Liver (tissue), 9 donors: ENCODE measurements around the gene MRPL32. TPM values are rescaled to one million over a fixed set of nuclear protein-coding genes. Genes with fewer than 3 reads are reported as not detected.

Source experiments
- DNase-seq: peaks from one replicate; pipeline ENCODE4 v3.0.0-alpha.2; 2017; ENCODE audit warnings: low spot score
- H3K27ac ChIP-seq, 2 donors: one replicate each; pipeline ENCODE4 v1.7.0; 2013; ENCODE audit warnings: inconsistent platforms in 2 of 2, low read length in 2 of 2, control low read depth in 1 of 2, low read depth in 1 of 2, mild to moderate bottlenecking in 1 of 2
- H3K27me3 ChIP-seq, 4 donors: one replicate each; pipeline versions ENCODE4 v1.6.1 to v1.7.0; 2013; ENCODE audit warnings: low read length in 3 of 4, inconsistent platforms in 1 of 4, mild to moderate bottlenecking in 1 of 4, moderate library complexity in 1 of 4; ENCODE audit not compliant: control insufficient read depth in 4 of 4, insufficient read depth in 4 of 4
- H3K36me3 ChIP-seq, 4 donors: one replicate each; pipeline versions ENCODE4 v1.6.1 to v1.7.0; 2013; ENCODE audit warnings: low read length in 3 of 4, mild to moderate bottlenecking in 3 of 4, low read depth in 1 of 4, moderate library complexity in 1 of 4; ENCODE audit not compliant: control insufficient read depth in 4 of 4, insufficient read depth in 3 of 4
- H3K4me1 ChIP-seq, 4 donors: one replicate each; pipeline versions ENCODE4 v1.6.1 to v1.7.0; 2013; ENCODE audit warnings: low read length in 3 of 4, mild to moderate bottlenecking in 3 of 4, moderate library complexity in 1 of 4; ENCODE audit not compliant: control insufficient read depth in 4 of 4, insufficient read depth in 4 of 4
- H3K4me3 ChIP-seq, 3 donors: one replicate each; pipeline versions ENCODE4 v1.6.1 to v1.7.0; 2013; ENCODE audit warnings: low read length in 3 of 3, control low read depth in 1 of 3, low read depth in 1 of 3, mild to moderate bottlenecking in 1 of 3
- H3K9ac ChIP-seq, 2 donors: one replicate each; pipeline ENCODE4 v1.7.0; 2013; ENCODE audit warnings: low read length in 2 of 2, mild to moderate bottlenecking in 2 of 2, moderate library complexity in 2 of 2, control low read depth in 1 of 2, low read depth in 1 of 2
- H3K9me3 ChIP-seq, 4 donors: one replicate each; pipeline versions ENCODE4 v1.6.1 to v1.7.0; 2013; ENCODE audit warnings: low read length in 3 of 4; ENCODE audit not compliant: control insufficient read depth in 4 of 4
- ATF3 ChIP-seq: IDR thresholded peaks from 2 replicates; pipeline ENCODE4 v1.6.1; 2016; ENCODE audit warnings: antibody characterized with exemption
- EGR1 ChIP-seq, 2 donors: IDR thresholded peaks; 2 replicates each; pipeline ENCODE4 v1.6.1; 2016 to 2018; ENCODE audit warnings: antibody characterized with exemption in 2 of 2, low read depth in 2 of 2
- FOXA1 ChIP-seq: IDR thresholded peaks from 2 replicates; pipeline ENCODE4 v1.6.1; 2016; ENCODE audit warnings: antibody characterized with exemption
- FOXA2 ChIP-seq: IDR thresholded peaks from 2 replicates; pipeline ENCODE4 v1.6.1; 2016; ENCODE audit warnings: antibody characterized with exemption
- GABPA ChIP-seq, 2 donors: IDR thresholded peaks in 1 of 2; conservative IDR thresholded peaks in 1 of 2; 2 replicates each; pipeline ENCODE4 v1.6.1; 2016; ENCODE audit warnings: antibody characterized with exemption in 2 of 2, mild to moderate bottlenecking in 1 of 2, moderate library complexity in 1 of 2
- HNF4A ChIP-seq, 2 donors: conservative IDR thresholded peaks; 2 replicates each; pipeline ENCODE4 v1.6.1; 2016; ENCODE audit warnings: antibody characterized with exemption in 2 of 2, mild to moderate bottlenecking in 2 of 2
- HNF4G ChIP-seq: IDR thresholded peaks from 2 replicates; pipeline ENCODE4 v1.6.1; 2016; ENCODE audit warnings: antibody characterized with exemption
- JUND ChIP-seq, 2 donors: IDR thresholded peaks; 2 replicates each; pipeline ENCODE4 v1.6.1; 2016; ENCODE audit warnings: antibody characterized with exemption in 2 of 2
- NR2F2 ChIP-seq: IDR thresholded peaks from 2 replicates; pipeline ENCODE4 v1.6.1; 2016; ENCODE audit warnings: antibody characterized with exemption
- RAD21 ChIP-seq, 2 donors: IDR thresholded peaks; 2 replicates each; pipeline ENCODE4 v1.6.1; 2016; ENCODE audit warnings: antibody characterized with exemption in 2 of 2, mild to moderate bottlenecking in 2 of 2
- REST ChIP-seq: IDR thresholded peaks from 2 replicates; pipeline ENCODE4 v1.6.1; 2016; ENCODE audit warnings: antibody characterized with exemption, mild to moderate bottlenecking
- RXRA ChIP-seq, 2 donors: IDR thresholded peaks; 2 replicates each; pipeline ENCODE4 v1.6.1; 2017 to 2018; ENCODE audit warnings: antibody characterized with exemption in 2 of 2, mild to moderate bottlenecking in 1 of 2
- SP1 ChIP-seq: IDR thresholded peaks from 2 replicates; pipeline ENCODE4 v1.6.1; 2018; ENCODE audit warnings: antibody characterized with exemption, mild to moderate bottlenecking
- TAF1 ChIP-seq: conservative IDR thresholded peaks from 2 replicates; pipeline ENCODE4 v1.6.1; 2016; ENCODE audit warnings: antibody characterized with exemption, mild to moderate bottlenecking
- YY1 ChIP-seq: IDR thresholded peaks from 2 replicates; pipeline ENCODE4 v1.6.1; 2016; ENCODE audit warnings: antibody characterized with exemption, mild to moderate bottlenecking
- WGBS: extraction: QIAGEN DNeasy Blood & Tissue Kit; methylation state at CpG from one replicate; pipeline ENCODE4 v1.1.7; 2013; 5-methylcytosine and 5-hydroxymethylcytosine counted together
- polyA plus RNA-seq, 2 donors: library from polyadenylated mRNA; stranded (reverse) in 1 of 2; unstranded in 1 of 2; fragments of 200-250 nt in 1 of 2; fragments of >200 nt in 1 of 2; fragmentation: Nextera tagmentation in 1 of 2; extraction: Ambion mirVana in 1 of 2; gene quantifications; one replicate each; pipeline versions ENCODE4 v1.2.1 to v1.2.3, GENCODE V29; 2013 to 2015
- total RNA-seq, 2 donors: library from RNA; depleted of rRNA; stranded (reverse); fragments of >200 nt; gene quantifications; one replicate each; pipeline ENCODE4 v1.2.3, GENCODE V29; 2014
- donor health status: healthy.
- donor health status: healthy.
- donor health status: healthy.
- donor health status: healthy.
- donor health status: healthy.

Gene MRPL32
- total and polyA plus RNA-seq, 4 donors = 23.6 to 94.7 (median 47.9) TPM

DNA sequence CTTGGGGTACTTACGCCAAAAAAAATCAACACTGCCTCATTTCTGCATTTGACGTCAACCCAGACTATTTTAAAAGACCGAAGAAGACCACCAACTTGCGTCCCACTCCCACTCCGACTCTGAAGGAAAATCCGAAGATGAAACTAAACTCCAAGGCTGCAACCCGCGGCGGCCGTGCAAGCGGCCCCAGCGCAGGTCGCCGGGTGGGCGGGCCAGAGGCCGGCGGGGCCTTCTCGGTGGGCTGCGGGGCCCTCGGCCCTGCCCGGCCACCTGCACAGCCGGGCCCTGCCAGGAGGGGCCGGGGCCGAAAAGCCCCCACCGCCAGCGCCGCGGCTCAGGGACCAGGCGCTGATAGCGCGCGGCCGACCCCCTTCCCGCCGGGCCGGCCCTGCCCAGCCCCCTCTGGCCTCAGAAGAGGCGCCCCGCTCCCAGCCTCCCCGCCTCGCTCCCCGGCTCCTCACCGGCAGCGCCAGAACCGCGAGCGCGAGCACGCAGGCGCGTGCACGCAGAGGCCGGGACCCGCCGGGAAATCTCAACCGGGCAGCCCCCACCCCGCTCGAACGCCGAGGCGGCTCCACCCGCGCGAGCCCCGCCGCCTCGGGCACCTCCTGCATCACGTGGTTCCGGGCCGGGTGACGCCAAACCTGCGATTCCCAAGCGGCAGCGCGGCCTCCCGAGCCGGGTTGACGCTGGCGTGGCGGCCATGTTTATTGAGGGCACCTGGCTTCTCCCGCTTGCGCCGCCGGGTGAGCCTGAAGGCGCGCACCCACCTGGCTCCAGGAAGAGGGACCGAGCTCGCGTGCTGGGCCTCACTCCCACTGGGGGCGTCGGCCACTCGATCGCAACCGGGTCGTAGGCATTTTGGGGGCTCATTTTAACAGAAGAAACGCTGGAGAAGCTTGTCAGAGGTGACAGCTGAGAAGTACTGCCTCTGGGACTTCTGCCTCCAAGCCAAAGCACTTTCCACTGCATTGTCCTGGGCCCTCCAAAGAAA, 20.4 kb upstream of the MRPL32 start, which contains the start of gene C7orf25:
C7orf25 (minus strand) TSS at position 617 of the 994 bp plus-strand sequence. CDS start 1,170 bp downstream, outside the sequence.
- TF ChIP-seq HNF4G (no peak), SP1 (peak; percentile 37), RXRA (IDR thresholded peaks at IDR 0.05) (peak in 1 of 2 donors; percentile 22), FOXA2 (no peak), RAD21 (IDR thresholded peaks at IDR 0.05) (peak in 1 of 2 donors; percentile 27), YY1 (peak; percentile 100), GABPA (IDR thresholded peaks at IDR 0.05 in 1 of 2, conservative IDR thresholded peaks at IDR 0.05 in 1 of 2) (peak in 1 of 2 donors; percentile 72)
- peaks cover 0 to 19% (median 7%) of the 10 kb centered on the region in 4 donors for H3K36me3 ChIP-seq
- DNase-seq = peak; percentile 96
- WGBS = under 1% methylated on average over 95 of the region's 95 CpGs
- H3K4me1 ChIP-seq = peaks cover 2 to 48% (median 39%) of the 10 kb centered on the region in 4 donors
- peak within 1 kb of the TSS; percentile 85 to 94 for H3K9ac ChIP-seq
- H3K27me3 ChIP-seq = no peaks in the 10 kb centered on the region
- H3K4me3 ChIP-seq = peak within 1 kb of the TSS; percentile 79 to 91 (median 87)
- peak within 1 kb of the TSS; percentile 62 to 70 for H3K27ac ChIP-seq
- no peaks in the 10 kb centered on the region for H3K9me3 ChIP-seq

DNA sequence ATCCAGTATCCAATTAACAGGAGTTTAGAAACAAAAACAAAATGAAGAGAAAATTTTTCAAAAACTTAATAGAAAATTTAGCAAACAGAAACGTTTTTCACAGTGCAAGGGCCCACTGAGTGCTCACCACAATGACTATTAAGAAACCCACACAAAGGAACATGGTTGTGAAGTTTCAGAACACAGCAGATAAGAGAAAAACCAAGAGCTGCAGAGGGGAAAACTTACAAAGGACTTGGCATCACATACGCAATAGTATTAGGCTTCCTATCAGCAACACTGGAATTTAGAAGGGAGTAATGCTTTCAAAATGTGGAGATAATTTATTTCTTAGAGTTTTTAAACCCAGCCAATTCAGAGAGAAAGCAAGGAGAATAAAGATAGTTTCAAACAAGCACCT, 18.6 kb upstream of the MRPL32 start:
- Histone ChIP-seq H3K4me3 (no peak overlapping the region), H3K36me3 (peaks cover 2 to 27% (median 17%) of the 10 kb centered on the region in 4 donors), H3K4me1 (peaks cover 2 to 32% (median 28%) of the 10 kb centered on the region in 4 donors), H3K27ac (no peak overlapping the region), H3K9me3 (no peaks in the 10 kb centered on the region), H3K9ac (no peak overlapping the region), H3K27me3 (no peaks in the 10 kb centered on the region)
- WGBS = 76% methylated on average over 2 of the region's 2 CpGs
- no peak for DNase-seq
- TF ChIP-seq NR2F2 (no peak), FOXA1 (no peak), HNF4G (no peak)

DNA sequence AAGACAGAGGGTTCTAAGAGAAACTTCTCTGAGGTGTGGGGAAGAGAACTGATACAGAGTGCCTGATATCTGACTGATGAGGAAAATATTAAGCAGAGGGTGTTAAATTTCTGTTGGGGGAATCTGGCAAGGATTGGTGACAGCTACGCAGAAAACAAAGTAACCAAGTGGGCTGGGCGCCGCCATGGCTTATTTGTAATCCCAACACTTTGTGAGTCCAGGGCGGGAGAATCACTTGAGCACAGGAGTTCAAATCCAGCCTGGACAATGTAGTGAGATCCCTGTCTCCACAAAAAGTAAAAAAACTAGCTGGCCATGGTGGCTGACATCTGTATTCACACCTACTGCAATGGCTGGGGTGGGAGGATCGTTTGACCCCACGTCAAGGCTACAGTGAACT, 18.2 kb upstream of the MRPL32 start:
- H3K9me3 ChIP-seq = no peaks in the 10 kb centered on the region
- H3K9ac ChIP-seq = no peak overlapping the region
- peaks cover 4 to 28% (median 18%) of the 10 kb centered on the region in 4 donors for H3K36me3 ChIP-seq
- H3K27ac ChIP-seq = no peak overlapping the region
- 78% methylated on average over 6 of the region's 6 CpGs for WGBS
- TF ChIP-seq GABPA (IDR thresholded peaks at IDR 0.05 in 1 of 2, conservative IDR thresholded peaks at IDR 0.05 in 1 of 2) (no peak), EGR1 (IDR thresholded peaks at IDR 0.05; ENCODE audit: low read depth in 2 of 2) (no peak), RXRA (IDR thresholded peaks at IDR 0.05) (no peak), HNF4G (no peak), ATF3 (no peak), TAF1 (no peak), NR2F2 (no peak), YY1 (no peak), FOXA1 (no peak), RAD21 (IDR thresholded peaks at IDR 0.05) (no peak), HNF4A (conservative IDR thresholded peaks at IDR 0.05) (no peak), JUND (IDR thresholded peaks at IDR 0.05) (no peak), REST (no peak)
- no peak overlapping the region for H3K4me3 ChIP-seq
- no peaks in the 10 kb centered on the region for H3K27me3 ChIP-seq
- no peak for DNase-seq
- H3K4me1 ChIP-seq = peaks cover 2 to 29% (median 25%) of the 10 kb centered on the region in 4 donors
